ENCODE results near the gene CADPS. TPM values are rescaled to one million over a fixed set of nuclear protein-coding genes. Genes with fewer than 3 reads are reported as not detected.
A peak's percentile ranks its signal among the peaks of the same experiment; 100 is the strongest.

The CADPS gene
- total and polyA plus RNA-seq, 5 donors = 29.4 to 64.2 (median 39.3) TPM

DNA sequence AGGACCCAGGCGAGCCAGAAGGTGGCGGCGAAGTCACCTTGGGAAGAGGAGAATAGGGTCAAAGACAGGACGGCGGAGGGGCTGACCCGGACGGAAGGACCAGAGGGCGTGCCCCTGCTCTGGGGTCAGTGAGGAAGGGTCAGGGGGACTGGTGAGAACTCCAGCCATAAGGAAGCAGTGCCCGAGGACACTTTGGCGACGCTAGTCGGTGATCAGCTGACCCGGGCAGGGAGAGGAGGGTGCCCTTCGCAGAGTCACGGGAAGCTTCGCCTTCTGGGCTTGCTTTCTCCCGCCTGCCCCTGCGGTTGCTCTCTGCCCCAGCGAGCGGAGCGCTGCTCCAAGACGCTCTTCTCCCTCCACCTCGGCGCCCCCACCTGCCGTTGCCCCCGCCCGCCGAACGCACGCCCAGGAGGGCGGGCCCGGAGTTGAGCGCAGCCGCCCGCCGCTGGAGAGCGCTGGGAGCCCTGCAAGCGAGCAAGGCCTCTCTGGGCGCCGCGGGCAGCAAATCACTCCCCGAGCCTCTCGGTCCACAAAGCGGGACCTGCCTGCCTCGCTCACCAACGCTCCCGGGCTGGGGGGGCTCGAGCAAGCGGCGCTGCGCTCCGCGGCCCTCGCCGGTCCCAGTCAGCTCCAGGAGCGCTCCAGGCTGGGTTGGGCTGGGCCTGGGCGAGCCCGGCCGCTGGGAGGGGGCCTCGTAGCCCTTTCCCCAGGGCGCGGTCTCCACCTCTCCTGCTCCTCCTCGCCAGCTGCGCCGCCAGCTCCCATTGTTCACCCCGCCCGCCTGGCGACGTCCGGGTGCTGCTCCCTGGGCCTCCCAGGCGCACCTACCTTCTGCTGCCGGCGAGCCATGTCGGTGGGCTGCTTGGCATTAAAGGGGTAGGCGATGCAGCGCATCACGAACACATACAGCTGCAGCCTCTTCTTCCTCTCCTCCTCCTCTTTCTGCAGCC lies 1.2 kb downstream of the CADPS start:
- no peaks in the 10 kb centered on the region for H3K4me1 ChIP-seq (ENCODE audit: control insufficient read depth, insufficient read depth, low read length)
- peak overlapping the region; percentile 56 for H3K27ac ChIP-seq (ENCODE audit: low read length)
- peak overlapping the region; percentile 49 for H3K4me3 ChIP-seq (ENCODE audit: low read length)
- no peaks in the 10 kb centered on the region for H3K9me3 ChIP-seq (ENCODE audit: control insufficient read depth, low read length)
- DNase-seq (peak; percentile 35 to 84 (median 78)), ATAC-seq (peak; percentile 81 to 84)
- H3K27me3 ChIP-seq (ENCODE audit: control insufficient read depth, insufficient read depth) = no peaks in the 10 kb centered on the region
- intact Hi-C loops (cut with DNase I) = loop anchor here in 3 of 4 donors (10.0 kb wide), 3 partner anchors 209 to 321 kb away; no protein-coding TSS in a partner anchor
- under 1% methylated on average over 77 of the region's 77 CpGs for WGBS

DNA sequence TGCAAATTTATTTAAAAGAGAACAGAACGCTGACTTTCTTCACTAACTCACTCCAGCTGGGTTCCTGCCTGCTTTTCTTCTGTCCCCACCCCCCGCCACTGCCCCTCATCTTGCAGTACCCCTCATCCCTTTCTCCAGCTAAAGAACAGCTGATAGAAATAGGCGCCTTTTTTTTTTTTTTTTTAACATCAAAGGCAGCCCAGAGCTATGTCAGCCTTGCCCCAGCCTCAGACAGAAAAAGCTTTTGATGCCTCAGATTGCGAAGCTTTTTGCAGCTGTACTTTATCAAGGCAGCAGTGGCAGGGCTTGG lies 1.8 kb downstream of the CADPS start:
- Histone ChIP-seq H3K9me3 (ENCODE audit: control insufficient read depth, low read length) (no peaks in the 10 kb centered on the region), H3K4me3 (ENCODE audit: low read length) (peak overlapping the region; percentile 49), H3K27me3 (ENCODE audit: control insufficient read depth, insufficient read depth) (no peaks in the 10 kb centered on the region), H3K4me1 (ENCODE audit: control insufficient read depth, insufficient read depth, low read length) (no peaks in the 10 kb centered on the region), H3K27ac (ENCODE audit: low read length) (peak overlapping the region; percentile 56)
- intact Hi-C loops (cut with DNase I) = loop anchor here in 3 of 4 donors (10.0 kb wide), 3 partner anchors 209 to 321 kb away; no protein-coding TSS in a partner anchor
- DNase-seq (no peak), ATAC-seq (no peak)
- WGBS = 6% methylated on average over 4 of the region's 4 CpGs

DNA sequence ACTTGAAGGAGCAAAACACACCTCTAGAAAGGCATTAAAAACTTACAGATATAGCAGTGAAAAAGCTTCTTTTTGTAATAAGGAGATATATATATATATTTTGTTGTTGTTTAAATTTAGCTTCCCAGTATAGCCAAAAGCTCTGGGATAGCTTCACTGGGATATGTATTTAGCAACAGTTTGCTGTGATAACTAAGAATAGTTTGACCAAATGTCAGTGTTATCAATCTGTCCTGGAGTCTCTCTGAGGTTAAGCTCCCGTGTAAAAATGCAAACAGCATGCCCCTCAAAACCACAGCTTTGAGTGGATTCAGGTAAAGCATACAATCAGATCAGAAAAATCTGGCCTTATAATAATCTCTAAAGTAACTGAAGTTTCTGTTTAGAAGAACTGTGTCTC lies 2.9 kb downstream of the CADPS start:
- no peaks in the 10 kb centered on the region for H3K27me3 ChIP-seq (ENCODE audit: control insufficient read depth, insufficient read depth)
- WGBS = 23% methylated on average over 1 of the region's 1 CpG
- peak overlapping the region; percentile 49 for H3K4me3 ChIP-seq (ENCODE audit: low read length)
- no peaks in the 10 kb centered on the region for H3K9me3 ChIP-seq (ENCODE audit: control insufficient read depth, low read length)
- H3K4me1 ChIP-seq (ENCODE audit: control insufficient read depth, insufficient read depth, low read length) = no peaks in the 10 kb centered on the region
- DNase-seq = no peak
- intact Hi-C loops (cut with DNase I) = loop anchor here in 3 of 4 donors (10.0 kb wide), 3 partner anchors 208 to 322 kb away; no protein-coding TSS in a partner anchor
- ATAC-seq = no peak
- no peak overlapping the region for H3K27ac ChIP-seq (ENCODE audit: low read length)

DNA sequence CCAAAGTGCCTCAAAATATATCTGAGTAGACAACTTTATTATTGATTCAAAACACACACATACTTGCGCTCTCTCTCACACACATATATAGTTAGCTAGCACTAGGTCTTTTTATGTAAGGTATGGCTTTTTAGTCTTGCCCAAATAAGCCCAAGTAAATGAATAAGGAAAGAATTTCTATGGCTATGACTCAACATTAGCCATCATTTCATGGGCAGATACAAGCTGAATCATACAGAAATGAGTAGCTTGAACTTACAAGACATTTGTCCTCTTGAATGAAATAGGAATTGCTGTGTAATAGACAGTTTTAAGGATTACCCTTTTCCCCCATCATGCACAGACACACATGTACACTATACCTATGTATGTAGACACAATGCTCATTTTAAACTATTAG lies 4.9 kb downstream of the CADPS start:
- Histone ChIP-seq H3K27me3 (ENCODE audit: control insufficient read depth, insufficient read depth) (no peaks in the 10 kb centered on the region), H3K27ac (ENCODE audit: low read length) (no peak overlapping the region), H3K4me3 (ENCODE audit: low read length) (no peak overlapping the region), H3K4me1 (ENCODE audit: control insufficient read depth, insufficient read depth, low read length) (no peaks in the 10 kb centered on the region), H3K9me3 (ENCODE audit: control insufficient read depth, low read length) (no peaks in the 10 kb centered on the region)
- WGBS = 87% methylated on average over 1 of the region's 1 CpG
- DNase-seq = no peak
- no peak for ATAC-seq
- intact Hi-C loops (cut with DNase I) = loop anchor here in 3 of 4 donors (10.0 kb wide), 3 partner anchors 206 to 324 kb away; no protein-coding TSS in a partner anchor

DNA sequence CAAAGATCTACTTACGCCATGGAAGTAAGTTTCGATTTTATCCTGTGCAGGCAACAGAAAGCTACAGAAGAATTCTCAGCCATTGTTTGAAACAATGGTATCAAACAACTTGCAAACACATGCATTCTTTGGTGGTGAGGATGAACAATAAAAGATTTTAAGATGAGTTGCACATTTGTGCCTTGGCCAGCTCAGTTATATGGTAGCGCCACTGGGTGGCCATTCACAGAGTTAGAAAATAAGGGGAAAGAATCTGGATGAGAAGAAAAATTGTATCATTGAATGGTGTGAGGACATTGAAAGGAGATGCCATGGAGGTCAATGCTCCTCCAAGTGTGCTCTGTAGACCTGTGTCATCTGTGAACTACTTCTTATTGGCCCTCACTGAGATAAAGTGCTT lies 11.6 kb downstream of the CADPS start:
- intact Hi-C loops (cut with DNase I) = no loop called here
- ATAC-seq = no peak
- WGBS = 95% methylated on average over 3 of the region's 3 CpGs

DNA sequence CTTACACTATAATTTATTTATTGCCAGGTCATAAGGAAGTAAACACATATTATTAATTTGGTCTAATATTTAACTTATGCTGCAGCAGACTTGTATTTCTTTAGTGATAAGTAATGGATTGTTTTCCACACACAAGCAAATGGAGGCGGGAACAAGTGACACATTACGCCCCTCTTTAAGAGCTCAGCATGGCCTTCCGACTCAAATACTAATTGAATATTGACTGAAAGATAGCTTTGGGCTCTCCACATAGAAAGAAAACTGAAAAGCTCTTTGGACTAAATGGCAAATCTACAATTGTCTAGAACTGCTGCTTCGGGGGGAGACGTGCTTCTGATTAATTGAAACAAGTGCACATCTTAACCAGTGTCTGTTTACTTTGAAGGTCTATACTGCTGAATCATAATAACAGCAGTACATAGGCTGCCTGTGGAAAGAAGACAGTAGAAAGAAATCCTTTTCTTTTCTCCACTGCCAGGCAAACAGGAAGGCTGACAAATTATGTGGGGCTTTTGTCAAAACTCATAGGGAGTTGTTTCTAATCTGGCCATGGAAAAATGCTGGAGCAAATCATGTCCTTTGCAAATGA lies 15.9 kb downstream of the CADPS start:
- no peaks in the 10 kb centered on the region for H3K27me3 ChIP-seq (ENCODE audit: control insufficient read depth, insufficient read depth)
- peaks cover 3% of the 10 kb centered on the region for H3K4me1 ChIP-seq (ENCODE audit: control insufficient read depth, insufficient read depth, low read length)
- 80% methylated on average over 5 of the region's 5 CpGs for WGBS
- H3K9me3 ChIP-seq (ENCODE audit: control insufficient read depth, low read length) = no peaks in the 10 kb centered on the region
- intact Hi-C loops (cut with DNase I) = no loop called here
- H3K27ac ChIP-seq (ENCODE audit: low read length) = no peak overlapping the region
- no peak overlapping the region for H3K4me3 ChIP-seq (ENCODE audit: low read length)
- no peak for DNase-seq
- no peak for ATAC-seq

More for the DNA sequence above, 11.6 kb downstream of the CADPS start:
- H3K4me1 ChIP-seq (ENCODE audit: control insufficient read depth, insufficient read depth, low read length) = peaks cover 3% of the 10 kb centered on the region
- no peaks in the 10 kb centered on the region for H3K9me3 ChIP-seq (ENCODE audit: control insufficient read depth, low read length)
- DNase-seq = no peak
- H3K27ac ChIP-seq (ENCODE audit: low read length) = no peak overlapping the region
- H3K27me3 ChIP-seq (ENCODE audit: control insufficient read depth, insufficient read depth) = no peaks in the 10 kb centered on the region
- H3K4me3 ChIP-seq (ENCODE audit: low read length) = no peak overlapping the region

DNA sequence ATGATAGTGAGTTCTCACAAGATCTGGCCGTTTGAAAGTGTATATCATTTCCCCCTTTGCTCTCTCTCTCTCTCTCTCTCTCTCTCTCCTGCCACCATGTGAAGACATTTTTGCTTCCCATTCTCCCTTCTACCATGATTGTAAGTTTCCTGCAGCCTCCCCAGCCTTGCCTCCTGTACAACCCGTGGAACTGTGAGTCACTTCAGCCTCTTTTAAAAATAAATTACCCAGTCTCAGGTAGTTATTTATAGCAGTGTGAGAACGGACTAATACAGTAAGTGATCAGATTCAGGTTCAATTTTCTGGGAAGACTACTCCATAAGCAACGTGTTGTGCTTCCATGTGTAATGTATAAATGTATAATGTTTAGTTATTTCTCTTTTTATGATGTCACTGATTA lies 29.2 kb downstream of the CADPS start:
- H3K4me1 ChIP-seq (ENCODE audit: control insufficient read depth, insufficient read depth, low read length) = no peaks in the 10 kb centered on the region
- WGBS = 44% methylated on average over 4 of the region's 4 CpGs
- ATAC-seq (no peak), DNase-seq (no peak)
- no peak overlapping the region for H3K27ac ChIP-seq (ENCODE audit: low read length)
- intact Hi-C loops (cut with DNase I) = no loop called here
- no peaks in the 10 kb centered on the region for H3K9me3 ChIP-seq (ENCODE audit: control insufficient read depth, low read length)
- no peak overlapping the region for H3K4me3 ChIP-seq (ENCODE audit: low read length)
- H3K27me3 ChIP-seq (ENCODE audit: control insufficient read depth, insufficient read depth) = no peaks in the 10 kb centered on the region

DNA sequence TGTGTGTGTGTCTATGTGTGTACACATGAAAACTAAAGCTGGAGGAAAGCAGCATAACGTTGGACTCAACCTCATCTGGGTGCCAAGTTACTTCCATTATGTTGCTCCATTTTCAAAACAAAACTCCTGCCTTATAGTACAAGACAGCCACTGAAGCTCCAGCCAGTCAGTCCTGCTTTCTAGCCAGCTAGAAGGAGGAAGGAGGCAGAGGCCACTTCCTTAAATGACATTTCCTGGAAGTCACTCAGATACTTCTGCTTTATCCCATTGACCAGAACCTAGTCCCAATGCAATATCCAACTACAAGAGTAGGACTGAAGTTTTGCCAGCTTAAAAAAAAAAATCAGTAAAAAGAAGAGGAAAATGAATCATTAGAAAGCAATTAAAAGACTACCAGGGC lies 31.7 kb downstream of the CADPS start:
- DNase-seq (no peak), ATAC-seq (no peak)
- 37% methylated on average over 1 of the region's 1 CpG for WGBS
- Histone ChIP-seq H3K27me3 (ENCODE audit: control insufficient read depth, insufficient read depth) (no peaks in the 10 kb centered on the region), H3K4me3 (ENCODE audit: low read length) (no peak overlapping the region), H3K9me3 (ENCODE audit: control insufficient read depth, low read length) (no peaks in the 10 kb centered on the region), H3K27ac (ENCODE audit: low read length) (no peak overlapping the region), H3K4me1 (ENCODE audit: control insufficient read depth, insufficient read depth, low read length) (no peaks in the 10 kb centered on the region)
- intact Hi-C loops (cut with DNase I) = no loop called here

DNA sequence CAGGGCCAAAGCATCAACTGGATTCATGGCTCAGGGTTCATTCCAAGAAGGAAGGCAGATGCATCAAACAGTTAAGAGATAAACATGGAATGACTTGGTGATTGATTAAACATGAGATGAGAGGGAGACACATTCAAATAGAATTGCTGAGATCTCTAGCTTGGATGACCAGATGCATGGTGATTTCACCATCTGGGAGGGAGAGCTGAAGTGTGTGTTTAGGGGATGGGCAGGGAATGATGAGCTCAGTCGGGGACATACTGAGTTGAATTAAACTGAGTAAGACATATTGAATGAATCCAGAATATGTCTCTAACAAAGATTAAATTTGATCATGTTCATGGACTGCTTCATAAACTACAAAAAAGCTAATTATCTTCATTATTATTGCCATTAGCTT lies 35.5 kb downstream of the CADPS start:
- Histone ChIP-seq H3K4me3 (ENCODE audit: low read length) (no peak overlapping the region), H3K27ac (ENCODE audit: low read length) (no peak overlapping the region), H3K27me3 (ENCODE audit: control insufficient read depth, insufficient read depth) (no peaks in the 10 kb centered on the region), H3K9me3 (ENCODE audit: control insufficient read depth, low read length) (no peaks in the 10 kb centered on the region), H3K4me1 (ENCODE audit: control insufficient read depth, insufficient read depth, low read length) (no peaks in the 10 kb centered on the region)
- DNase-seq (no peak), ATAC-seq (no peak)
- WGBS = 78% methylated on average over 1 of the region's 1 CpG
- intact Hi-C loops (cut with DNase I) = no loop called here

DNA sequence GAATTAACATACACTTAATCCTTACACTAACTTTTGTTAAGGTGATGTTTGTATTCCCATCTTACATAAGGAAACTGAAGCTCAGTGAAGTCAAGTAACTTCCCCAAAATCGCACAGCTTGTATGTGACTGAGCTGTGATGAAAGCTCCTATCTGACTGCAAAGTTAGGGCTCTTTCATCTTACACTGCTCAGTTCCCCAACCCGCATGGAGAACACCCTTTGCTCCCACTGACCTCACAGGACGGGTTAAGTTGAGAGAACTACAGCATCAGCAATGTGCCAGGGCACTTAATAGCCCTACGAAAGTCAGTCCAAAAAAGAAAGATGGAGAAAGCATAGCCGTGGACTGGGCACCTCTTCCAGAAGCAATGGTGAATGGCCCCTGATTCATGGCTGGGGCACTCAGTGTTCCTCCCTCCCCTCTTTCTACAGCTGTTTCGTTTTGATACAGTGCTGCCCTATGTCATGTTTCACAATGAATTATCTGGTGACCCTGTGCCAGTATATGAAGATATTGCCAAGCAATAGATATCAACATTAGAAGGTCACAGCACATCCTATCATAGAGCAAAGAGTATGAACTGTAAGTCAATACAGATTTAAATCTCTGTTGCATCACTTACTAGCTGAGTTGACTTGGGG lies 38.0 kb downstream of the CADPS start:
- ATAC-seq (peak; percentile 29 to 51), DNase-seq (peak in 1 of 3 donors; percentile 23)
- 60% methylated on average over 6 of the region's 6 CpGs for WGBS
- no peak overlapping the region for H3K27ac ChIP-seq (ENCODE audit: low read length)
- intact Hi-C loops (cut with DNase I) = no loop called here
- no peaks in the 10 kb centered on the region for H3K27me3 ChIP-seq (ENCODE audit: control insufficient read depth, insufficient read depth)
- H3K9me3 ChIP-seq (ENCODE audit: control insufficient read depth, low read length) = no peaks in the 10 kb centered on the region
- H3K4me3 ChIP-seq (ENCODE audit: low read length) = no peak overlapping the region
- no peaks in the 10 kb centered on the region for H3K4me1 ChIP-seq (ENCODE audit: control insufficient read depth, insufficient read depth, low read length)
